Measurements from ENCODE around the gene MPZL1. TPM values are rescaled to one million over a fixed set of nuclear protein-coding genes. Genes with fewer than 3 reads are reported as not detected.

The MPZL1 gene
- total RNA-seq, 1 experiment from 2014 or later, result 273 TPM

- TF ChIP-seq, protein P1, sequence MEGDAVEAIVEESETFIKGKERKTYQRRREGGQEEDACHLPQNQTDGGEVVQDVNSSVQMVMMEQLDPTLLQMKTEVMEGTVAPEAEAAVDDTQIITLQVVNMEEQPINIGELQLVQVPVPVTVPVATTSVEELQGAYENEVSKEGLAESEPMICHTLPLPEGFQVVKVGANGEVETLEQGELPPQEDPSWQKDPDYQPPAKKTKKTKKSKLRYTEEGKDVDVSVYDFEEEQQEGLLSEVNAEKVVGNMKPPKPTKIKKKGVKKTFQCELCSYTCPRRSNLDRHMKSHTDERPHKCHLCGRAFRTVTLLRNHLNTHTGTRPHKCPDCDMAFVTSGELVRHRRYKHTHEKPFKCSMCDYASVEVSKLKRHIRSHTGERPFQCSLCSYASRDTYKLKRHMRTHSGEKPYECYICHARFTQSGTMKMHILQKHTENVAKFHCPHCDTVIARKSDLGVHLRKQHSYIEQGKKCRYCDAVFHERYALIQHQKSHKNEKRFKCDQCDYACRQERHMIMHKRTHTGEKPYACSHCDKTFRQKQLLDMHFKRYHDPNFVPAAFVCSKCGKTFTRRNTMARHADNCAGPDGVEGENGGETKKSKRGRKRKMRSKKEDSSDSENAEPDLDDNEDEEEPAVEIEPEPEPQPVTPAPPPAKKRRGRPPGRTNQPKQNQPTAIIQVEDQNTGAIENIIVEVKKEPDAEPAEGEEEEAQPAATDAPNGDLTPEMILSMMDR (IDR thresholded peaks at IDR 0.05; ENCODE audit: insufficient read depth in 1 of 2, low read depth in 1 of 2, low read length in 1 of 2, severe bottlenecking in 1 of 2, unreplicated experiment in 1 of 2), result no peak
- Histone ChIP-seq H3K4me1 (peaks cover 14% of the 10 kb centered on the region; the same call in 1 of the 2 replicates), H3K27me3 (replicated peaks; ENCODE audit: control insufficient read depth, insufficient read depth, low read length) (no peaks in the 10 kb centered on the region), H3K4me3 (ENCODE audit: low read depth, low read length) (no peak overlapping the region), H3K9me3 (no peaks in the 10 kb centered on the region), H3K36me3 (ENCODE audit: control insufficient read depth, insufficient read depth, low read length) (peaks cover 4% of the 10 kb centered on the region; the same call in 1 of the 2 replicates)
- H3K36me3 Mint-ChIP-seq (ENCODE audit: insufficient read depth, unreplicated experiment), result peaks cover 78% of the 10 kb centered on the region
- ChIA-PET CTCF (no interaction called here), POLR2A (no interaction called here)
- H3K4me3 Mint-ChIP-seq (ENCODE audit: unreplicated experiment), result no peak overlapping the region
- H3K27me3 Mint-ChIP-seq (ENCODE audit: insufficient read depth, unreplicated experiment), result no peaks in the 10 kb centered on the region
- no peak for DNase-seq
- intact Hi-C loops (cut with micrococcal nuclease; ENCODE audit: unreplicated experiment), result loop anchor here (5.0 kb wide), 1 partner anchor 45 kb away; the partner anchor contains the start of gene MPZL1
- peaks cover 35% of the 10 kb centered on the region for H3K4me1 Mint-ChIP-seq (ENCODE audit: low read depth, unreplicated experiment)
- BruUV-seq (replicated peaks), result no TSS peak
- peak overlapping the region; percentile 1 for H3K27ac Mint-ChIP-seq (ENCODE audit: unreplicated experiment)
- H3K9me3 Mint-ChIP-seq (ENCODE audit: unreplicated experiment), result no peaks in the 10 kb centered on the region
These were observed 46.0 kb downstream of the MPZL1 start for GRCh38 chr1:167767761-167768160.

- POLR2A ChIA-PET, result no interaction called here
- peaks cover 14% of the 10 kb centered on the region; the same call in 1 of the 2 replicates for H3K4me1 ChIP-seq
These were observed 48.3 kb downstream of the MPZL1 start for GRCh38 chr1:167770127-167770526.

DNA sequence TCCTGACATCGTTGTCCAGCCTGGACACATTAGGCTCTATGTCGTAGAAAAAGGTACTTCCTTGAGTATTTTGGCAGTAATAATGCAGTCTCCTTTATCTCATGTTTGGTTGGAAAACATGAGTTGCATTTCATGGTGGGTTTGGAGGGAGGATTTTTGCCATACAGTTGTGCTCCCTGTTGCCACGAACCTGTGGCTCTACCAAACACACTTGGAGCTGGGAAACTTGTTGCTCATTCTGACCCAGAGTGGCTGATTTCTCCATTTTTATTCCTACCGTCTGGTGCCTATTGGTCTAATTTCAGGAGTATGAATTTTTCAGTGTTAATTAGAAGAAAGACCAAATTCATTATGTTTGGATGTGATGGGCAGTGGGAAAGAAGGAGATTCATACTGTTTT lies 50.7 kb downstream of the MPZL1 start:
- intact Hi-C loops (cut with micrococcal nuclease; ENCODE audit: unreplicated experiment), result no loop called here
- Mint-ChIP-seq H3K27me3 (ENCODE audit: insufficient read depth, unreplicated experiment) (no peaks in the 10 kb centered on the region), H3K4me3 (ENCODE audit: unreplicated experiment) (no peak overlapping the region), H3K27ac (ENCODE audit: unreplicated experiment) (no peak overlapping the region), H3K36me3 (ENCODE audit: insufficient read depth, unreplicated experiment) (peaks cover 94% of the 10 kb centered on the region), H3K9me3 (ENCODE audit: unreplicated experiment) (peaks cover 5% of the 10 kb centered on the region), H3K4me1 (ENCODE audit: low read depth, unreplicated experiment) (peaks cover 30% of the 10 kb centered on the region)
- no peaks in the 10 kb centered on the region for H3K9me3 ChIP-seq
- TF ChIP-seq, protein P1 (IDR thresholded peaks at IDR 0.05; ENCODE audit: insufficient read depth in 1 of 2, low read depth in 1 of 2, low read length in 1 of 2, severe bottlenecking in 1 of 2, unreplicated experiment in 1 of 2), result no peak
- H3K27me3 ChIP-seq (replicated peaks; ENCODE audit: control insufficient read depth, insufficient read depth, low read length), result no peaks in the 10 kb centered on the region
- BruUV-seq (replicated peaks), result no TSS peak
- CTCF ChIA-PET, result no interaction called here
- no peak overlapping the region for H3K4me3 ChIP-seq (ENCODE audit: low read depth, low read length)
- H3K4me1 ChIP-seq, result peaks cover 9% of the 10 kb centered on the region; the same call in 1 of the 2 replicates
- peaks cover 9% of the 10 kb centered on the region for H3K36me3 ChIP-seq (ENCODE audit: control insufficient read depth, insufficient read depth, low read length)
- POLR2A ChIA-PET, result no interaction called here
- DNase-seq, result no peak

More at GRCh38 chr1:167770127-167770526, 48.3 kb downstream of the MPZL1 start:
- no peaks in the 10 kb centered on the region for H3K27me3 Mint-ChIP-seq (ENCODE audit: insufficient read depth, unreplicated experiment)
- TF ChIP-seq, protein P1 (IDR thresholded peaks at IDR 0.05; ENCODE audit: insufficient read depth in 1 of 2, low read depth in 1 of 2, low read length in 1 of 2, severe bottlenecking in 1 of 2, unreplicated experiment in 1 of 2), result no peak
- H3K4me1 Mint-ChIP-seq (ENCODE audit: low read depth, unreplicated experiment), result peaks cover 35% of the 10 kb centered on the region
- H3K4me3 Mint-ChIP-seq (ENCODE audit: unreplicated experiment), result no peak overlapping the region
- Histone ChIP-seq H3K9me3 (no peaks in the 10 kb centered on the region), H3K27me3 (replicated peaks; ENCODE audit: control insufficient read depth, insufficient read depth, low read length) (no peaks in the 10 kb centered on the region), H3K36me3 (ENCODE audit: control insufficient read depth, insufficient read depth, low read length) (peaks cover 5% of the 10 kb centered on the region), H3K4me3 (ENCODE audit: low read depth, low read length) (no peak overlapping the region)
- no peaks in the 10 kb centered on the region for H3K9me3 Mint-ChIP-seq (ENCODE audit: unreplicated experiment)
- CTCF ChIA-PET, result interaction anchor here (0.5 to 0.6 kb wide), 2 partner anchors 37 to 54 kb away, joined by 3 to 5 read pairs; no protein-coding TSS in a partner anchor
- peak overlapping the region; percentile 36 for H3K27ac Mint-ChIP-seq (ENCODE audit: unreplicated experiment)
- no peak for DNase-seq
- no TSS peak for BruUV-seq (replicated peaks)
- peaks cover 96% of the 10 kb centered on the region for H3K36me3 Mint-ChIP-seq (ENCODE audit: insufficient read depth, unreplicated experiment)
- intact Hi-C loops (cut with micrococcal nuclease; ENCODE audit: unreplicated experiment), result no loop called here
